ENCODE data around the gene SCGB1D1. TPM values are rescaled to one million over a fixed set of nuclear protein-coding genes. Genes with fewer than 3 reads are reported as not detected.

Gene SCGB1D1
- polyA plus RNA-seq, 2 of the 4 experiments (the other 2 are of a cell fraction): not detected

- TF ChIP-seq RNF2 (IDR thresholded peaks at IDR 0.05; ENCODE audit: borderline replicate concordance, low read depth): no peak
- no peak for TF ChIP-seq CHD2 (IDR thresholded peaks at IDR 0.05; ENCODE audit: low read length, partially characterized antibody)
- TF ChIP-seq RFX5 (IDR thresholded peaks at IDR 0.05): no peak
- TF ChIP-seq HDAC2 (IDR thresholded peaks at IDR 0.05): no peak
Measured at GRCh38 chr11:62143727-62144126, 46.3 kb upstream of the SCGB1D1 start (continued).

DNA sequence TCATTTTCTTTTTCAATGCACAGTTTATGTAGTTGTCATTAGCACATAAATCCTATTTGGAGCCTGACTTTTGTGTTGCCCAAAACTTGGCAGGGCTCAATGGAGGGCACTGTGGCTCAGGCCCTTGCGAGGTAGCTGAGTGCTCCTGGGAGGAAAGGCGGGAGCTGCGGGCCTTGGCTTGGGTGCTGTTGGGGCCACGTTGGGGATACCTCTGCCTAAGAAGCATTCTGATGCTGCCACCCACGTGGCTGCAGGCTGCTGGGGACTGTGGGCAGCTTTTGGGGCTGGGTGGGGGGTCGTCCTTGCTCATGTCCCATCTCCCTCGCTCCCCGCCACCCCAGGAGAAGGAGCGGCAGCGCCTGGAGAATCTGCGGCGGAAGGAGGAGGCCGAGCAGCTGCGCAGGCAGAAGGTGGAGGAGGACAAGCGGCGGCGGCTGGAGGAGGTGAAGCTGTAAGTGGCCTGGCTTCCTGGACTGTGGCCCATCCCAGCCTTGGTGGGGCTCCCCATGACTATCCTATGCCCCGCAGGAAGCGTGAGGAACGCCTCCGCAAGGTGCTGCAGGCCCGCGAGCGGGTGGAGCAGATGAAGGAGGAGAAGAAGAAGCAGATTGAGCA lies 45.3 kb upstream of the SCGB1D1 start:
- ChIA-PET POLR2A (no interaction called here), CTCF (interaction anchor here (0.6 to 2.5 kb wide), 5 partner anchors 12 to 248 kb away, joined by 3 to 8 read pairs (median 6); no protein-coding TSS in a partner anchor)
- WGBS (ENCODE audit: missing lambda C conversion rate): 95% methylated on average over 18 of the region's 24 CpGs
- no peak for FAIRE-seq
- H3K27ac ChIP-seq: no peak overlapping the region
- H3K4me2 ChIP-seq: no peak overlapping the region
- no peak overlapping the region for H3K4me3 ChIP-seq
- TF ChIP-seq HEYL (CRISPR knock-in tag; IDR thresholded peaks at IDR 0.05): no peak
- no peak for DNase-seq (ENCODE audit: low read depth in 1 of 2, low spot score in 1 of 2)
- H3K9me3 ChIP-seq: no peaks in the 10 kb centered on the region
- no peak for ATAC-seq
- no peaks in the 10 kb centered on the region for H3K4me1 ChIP-seq

DNA sequence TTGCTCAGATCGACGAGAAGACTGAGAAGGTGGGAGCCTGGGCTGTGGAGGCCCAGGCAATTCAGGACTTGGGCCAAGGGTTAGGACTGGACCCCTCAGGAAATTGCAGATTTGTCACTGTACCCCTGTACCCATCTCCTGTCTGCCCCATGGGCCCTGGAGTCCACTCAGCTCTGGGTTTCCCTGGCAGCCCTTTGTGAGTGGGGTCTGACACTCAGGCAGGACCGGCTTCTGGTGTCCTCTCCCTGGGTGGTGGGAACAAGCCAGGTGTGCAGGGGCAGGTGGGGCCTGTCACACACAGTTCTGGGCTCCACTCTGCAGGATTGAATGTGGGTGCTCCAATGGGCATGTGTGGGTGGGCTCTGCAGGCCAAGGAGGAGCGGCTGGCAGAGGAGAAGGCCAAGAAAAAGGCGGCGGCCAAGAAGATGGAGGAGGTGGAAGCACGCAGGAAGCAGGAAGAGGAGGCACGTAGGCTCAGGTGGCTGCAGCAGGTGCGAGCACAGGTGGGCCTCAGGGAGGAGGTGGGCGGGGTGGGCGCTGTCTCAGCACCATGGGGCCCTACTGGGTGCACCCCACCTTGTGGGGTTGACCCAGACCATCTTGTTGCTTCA lies 44.6 kb upstream of the SCGB1D1 start:
- no peak for ATAC-seq
- TF ChIP-seq, protein P1, sequence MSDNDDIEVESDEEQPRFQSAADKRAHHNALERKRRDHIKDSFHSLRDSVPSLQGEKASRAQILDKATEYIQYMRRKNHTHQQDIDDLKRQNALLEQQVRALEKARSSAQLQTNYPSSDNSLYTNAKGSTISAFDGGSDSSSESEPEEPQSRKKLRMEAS (IDR thresholded peaks at IDR 0.05): no peak
- TF ChIP-seq E2F6 (IDR thresholded peaks at IDR 0.05; ENCODE audit: borderline replicate concordance, low read depth): no peak
- no peak for TF ChIP-seq TFCP2L1 (CRISPR knock-in tag; IDR thresholded peaks at IDR 0.05)
- TF ChIP-seq, protein P2, sequence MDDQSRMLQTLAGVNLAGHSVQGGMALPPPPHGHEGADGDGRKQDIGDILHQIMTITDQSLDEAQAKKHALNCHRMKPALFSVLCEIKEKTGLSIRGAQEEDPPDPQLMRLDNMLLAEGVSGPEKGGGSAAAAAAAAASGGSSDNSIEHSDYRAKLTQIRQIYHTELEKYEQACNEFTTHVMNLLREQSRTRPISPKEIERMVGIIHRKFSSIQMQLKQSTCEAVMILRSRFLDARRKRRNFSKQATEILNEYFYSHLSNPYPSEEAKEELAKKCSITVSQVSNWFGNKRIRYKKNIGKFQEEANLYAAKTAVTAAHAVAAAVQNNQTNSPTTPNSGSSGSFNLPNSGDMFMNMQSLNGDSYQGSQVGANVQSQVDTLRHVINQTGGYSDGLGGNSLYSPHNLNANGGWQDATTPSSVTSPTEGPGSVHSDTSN (IDR thresholded peaks at IDR 0.05): no peak
- TF ChIP-seq RFX5 (IDR thresholded peaks at IDR 0.05): no peak
- TF ChIP-seq FOXS1 (CRISPR knock-in tag; IDR thresholded peaks at IDR 0.05): no peak
- TF ChIP-seq HOXB13 (CRISPR knock-in tag; IDR thresholded peaks at IDR 0.05; ENCODE audit: low read depth): no peak
- no peak for TF ChIP-seq ZC3H11A (IDR thresholded peaks at IDR 0.05)
- TF ChIP-seq REST (IDR thresholded peaks at IDR 0.05): no peak
- TF ChIP-seq CBX8 (IDR thresholded peaks at IDR 0.05): no peak
- TF ChIP-seq, protein P3, sequence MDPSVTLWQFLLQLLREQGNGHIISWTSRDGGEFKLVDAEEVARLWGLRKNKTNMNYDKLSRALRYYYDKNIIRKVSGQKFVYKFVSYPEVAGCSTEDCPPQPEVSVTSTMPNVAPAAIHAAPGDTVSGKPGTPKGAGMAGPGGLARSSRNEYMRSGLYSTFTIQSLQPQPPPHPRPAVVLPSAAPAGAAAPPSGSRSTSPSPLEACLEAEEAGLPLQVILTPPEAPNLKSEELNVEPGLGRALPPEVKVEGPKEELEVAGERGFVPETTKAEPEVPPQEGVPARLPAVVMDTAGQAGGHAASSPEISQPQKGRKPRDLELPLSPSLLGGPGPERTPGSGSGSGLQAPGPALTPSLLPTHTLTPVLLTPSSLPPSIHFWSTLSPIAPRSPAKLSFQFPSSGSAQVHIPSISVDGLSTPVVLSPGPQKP (IDR thresholded peaks at IDR 0.05; ENCODE audit: low read depth, low read length): no peak
- TF ChIP-seq TP53 (CRISPR knock-in tag; IDR thresholded peaks at IDR 0.05): no peak
- TF ChIP-seq ZNF302 (CRISPR knock-in tag; IDR thresholded peaks at IDR 0.05): no peak
- TF ChIP-seq MYC (IDR thresholded peaks at IDR 0.05; ENCODE audit: borderline replicate concordance, low read length): no peak
- no peak for TF ChIP-seq SREBF2 (IDR thresholded peaks at IDR 0.05)
- no peak for TF ChIP-seq RNF2 (IDR thresholded peaks at IDR 0.05; ENCODE audit: borderline replicate concordance, low read depth)
- no peak for TF ChIP-seq ESRRA (IDR thresholded peaks at IDR 0.05; ENCODE audit: borderline replicate concordance, low read length)
- no peak overlapping the region for H3K4me3 ChIP-seq
- H3K9me3 ChIP-seq: no peaks in the 10 kb centered on the region
- H3K4me1 ChIP-seq: no peaks in the 10 kb centered on the region
- POLR2A ChIA-PET: no interaction called here
- DNase-seq (ENCODE audit: low read depth in 1 of 2, low spot score in 1 of 2): no peak
- H3K4me2 ChIP-seq: no peak overlapping the region
- over 99% methylated on average over 11 of the region's 11 CpGs for WGBS (ENCODE audit: missing lambda C conversion rate)
- no peak for FAIRE-seq
- no peak overlapping the region for H3K27ac ChIP-seq
- CTCF ChIA-PET: interaction anchor here (0.6 to 1.3 kb wide), 2 partner anchors 16 to 248 kb away, joined by 3 to 4 read pairs; no protein-coding TSS in a partner anchor
